ENCODE results near the gene CHRNA4. TPM values are rescaled to one million over a fixed set of nuclear protein-coding genes. Genes with fewer than 3 reads are reported as not detected.

The CHRNA4 gene
- not detected for total RNA-seq

DNA sequence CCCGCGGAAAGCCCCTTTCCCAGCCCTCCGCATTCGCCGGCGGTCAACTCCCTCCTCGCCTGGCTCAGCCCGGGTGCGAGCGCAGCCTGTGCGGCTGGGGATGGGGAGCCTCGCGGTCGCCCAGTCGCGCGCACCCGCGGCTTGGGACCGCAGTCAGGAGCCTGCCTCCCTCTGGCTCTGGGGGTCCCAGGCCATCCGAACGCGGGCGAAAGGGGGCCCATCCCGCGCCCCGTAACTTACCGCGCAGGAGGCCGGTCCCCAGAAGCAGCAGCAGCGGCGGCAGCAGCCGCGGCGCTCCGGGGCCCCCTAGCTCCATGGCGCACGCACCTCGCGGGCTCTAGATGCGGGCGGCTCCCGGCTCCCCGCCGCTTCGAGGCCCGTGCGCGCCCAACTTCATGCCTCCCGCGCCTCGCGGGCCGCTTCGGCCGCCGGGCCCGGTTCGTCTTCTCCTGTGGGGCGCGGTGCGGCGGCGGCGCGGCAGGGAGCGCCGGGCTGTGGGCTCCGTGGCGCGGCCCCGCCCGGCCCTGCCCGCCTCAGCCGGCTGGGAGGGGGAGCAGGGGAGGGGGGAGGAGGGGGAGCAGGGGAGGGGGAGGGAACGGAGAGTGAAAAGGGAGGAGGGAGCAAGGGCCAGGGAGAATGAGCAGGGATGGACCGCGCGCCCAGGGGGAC is at the start of gene CHRNA4:
TSS of gene CHRNA4 (minus strand) at position 500 of the 669 bp plus-strand sequence. CDS start at position 316, 184 bp downstream.
- no peaks in the 10 kb centered on the region for H3K36me3 Mint-ChIP-seq
- H3K27me3 Mint-ChIP-seq, result peaks cover 43% of the 10 kb centered on the region
- no peak within 1 kb of the TSS for H3K27ac Mint-ChIP-seq
- no peaks in the 10 kb centered on the region for H3K9me3 Mint-ChIP-seq
- H3K4me3 Mint-ChIP-seq, result no peak within 1 kb of the TSS
- no peak for DNase-seq
- no peaks in the 10 kb centered on the region for H3K4me1 Mint-ChIP-seq

DNA sequence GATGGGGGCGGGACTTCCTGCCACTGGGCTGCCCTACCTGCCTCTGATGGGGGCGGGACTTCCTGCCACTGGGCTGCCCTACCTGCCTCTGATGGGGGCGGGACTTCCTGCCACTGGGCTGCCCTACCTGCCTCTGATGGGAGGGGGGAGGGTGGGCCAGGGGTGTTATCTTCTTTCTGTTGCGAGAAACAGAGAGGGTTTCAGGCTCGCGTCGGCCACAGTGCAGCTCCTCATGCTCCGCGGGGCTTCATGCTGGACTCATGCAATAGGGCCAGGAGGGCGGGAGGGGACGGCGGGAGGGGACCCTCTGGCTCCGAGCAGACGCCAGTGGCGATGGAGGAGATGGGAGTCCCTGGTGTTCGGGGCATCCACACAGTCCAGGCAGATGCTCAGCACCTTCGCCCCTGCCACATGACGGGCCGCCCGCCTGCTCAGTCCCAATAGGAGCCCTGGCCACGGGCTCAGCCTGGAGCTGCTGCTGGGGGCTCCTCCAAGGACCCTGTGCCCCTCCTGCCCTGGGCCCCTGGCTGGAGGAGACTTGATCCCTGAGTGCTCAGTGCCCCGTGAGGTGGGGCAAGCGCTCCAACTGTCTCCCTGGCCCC is 48.8 kb upstream of the CHRNA4 start:
- Mint-ChIP-seq H3K27me3 (peaks cover 4% of the 10 kb centered on the region), H3K27ac (no peak overlapping the region), H3K4me1 (no peaks in the 10 kb centered on the region), H3K4me3 (no peak overlapping the region), H3K36me3 (no peaks in the 10 kb centered on the region), H3K9me3 (no peaks in the 10 kb centered on the region)
- no peak for DNase-seq

DNA sequence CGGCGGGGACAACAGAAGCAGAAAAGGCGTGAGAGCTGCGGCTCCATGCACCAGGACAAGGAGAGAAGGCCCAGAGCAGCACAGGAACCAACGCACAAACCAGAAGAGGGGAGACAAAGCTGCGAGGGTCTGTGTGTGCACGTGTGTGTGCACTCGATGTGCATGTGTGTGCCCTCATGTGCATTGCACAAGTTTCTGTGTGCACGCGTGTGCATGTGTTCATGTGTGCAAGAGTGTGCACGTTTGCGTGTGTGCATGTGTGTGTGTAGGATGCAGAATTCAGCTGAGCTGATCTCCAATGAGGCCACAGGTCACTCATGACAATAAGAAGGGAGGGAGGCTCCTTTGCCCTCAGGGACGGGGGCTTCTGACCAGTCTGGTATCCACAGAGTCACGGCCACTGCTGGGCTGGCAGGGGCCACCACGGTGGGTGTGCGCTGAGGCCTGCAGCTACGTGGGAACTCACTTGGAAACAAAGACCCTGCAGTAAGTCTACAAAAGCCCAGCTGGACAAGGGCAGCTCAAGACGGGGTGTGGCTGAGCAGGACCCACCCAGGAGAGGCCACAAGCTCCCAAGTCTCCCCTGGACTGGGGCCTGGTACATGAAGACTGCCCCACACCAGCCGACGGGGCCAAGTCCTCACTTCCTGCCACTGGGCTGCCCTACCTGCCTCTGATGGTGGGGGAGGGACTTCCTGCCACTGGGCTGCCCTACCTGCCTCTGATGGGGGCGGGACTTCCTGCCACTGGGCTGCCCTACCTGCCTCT is 48.1 kb upstream of the CHRNA4 start:
- no peaks in the 10 kb centered on the region for H3K36me3 Mint-ChIP-seq
- H3K27ac Mint-ChIP-seq, result no peak overlapping the region
- H3K9me3 Mint-ChIP-seq, result no peaks in the 10 kb centered on the region
- no peak for DNase-seq
- no peaks in the 10 kb centered on the region for H3K4me1 Mint-ChIP-seq
- no peak overlapping the region for H3K4me3 Mint-ChIP-seq
- peaks cover under 1% of the 10 kb centered on the region for H3K27me3 Mint-ChIP-seq

DNA sequence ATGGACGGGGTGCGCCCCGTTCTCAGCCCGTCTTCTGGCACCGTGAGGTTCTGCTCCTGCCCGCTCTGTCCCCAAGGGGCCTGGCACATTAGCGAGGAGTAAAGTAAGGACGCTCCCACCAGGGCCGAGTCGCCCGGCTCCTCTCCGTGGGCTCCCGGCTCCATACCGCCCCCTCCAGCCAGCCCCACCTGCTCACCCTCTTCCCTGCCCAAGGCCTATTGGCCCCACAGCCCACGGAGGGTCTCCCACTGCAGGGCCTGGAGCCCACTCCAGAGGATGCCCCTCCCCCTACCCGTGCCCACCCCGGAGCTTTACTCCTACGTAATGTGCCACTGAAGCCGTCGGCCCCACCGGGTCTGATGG is 47.5 kb upstream of the CHRNA4 start:
- Mint-ChIP-seq H3K4me1 (no peaks in the 10 kb centered on the region), H3K36me3 (no peaks in the 10 kb centered on the region), H3K27ac (no peak overlapping the region), H3K9me3 (no peaks in the 10 kb centered on the region), H3K4me3 (no peak overlapping the region), H3K27me3 (no peaks in the 10 kb centered on the region)
- DNase-seq, result no peak

DNA sequence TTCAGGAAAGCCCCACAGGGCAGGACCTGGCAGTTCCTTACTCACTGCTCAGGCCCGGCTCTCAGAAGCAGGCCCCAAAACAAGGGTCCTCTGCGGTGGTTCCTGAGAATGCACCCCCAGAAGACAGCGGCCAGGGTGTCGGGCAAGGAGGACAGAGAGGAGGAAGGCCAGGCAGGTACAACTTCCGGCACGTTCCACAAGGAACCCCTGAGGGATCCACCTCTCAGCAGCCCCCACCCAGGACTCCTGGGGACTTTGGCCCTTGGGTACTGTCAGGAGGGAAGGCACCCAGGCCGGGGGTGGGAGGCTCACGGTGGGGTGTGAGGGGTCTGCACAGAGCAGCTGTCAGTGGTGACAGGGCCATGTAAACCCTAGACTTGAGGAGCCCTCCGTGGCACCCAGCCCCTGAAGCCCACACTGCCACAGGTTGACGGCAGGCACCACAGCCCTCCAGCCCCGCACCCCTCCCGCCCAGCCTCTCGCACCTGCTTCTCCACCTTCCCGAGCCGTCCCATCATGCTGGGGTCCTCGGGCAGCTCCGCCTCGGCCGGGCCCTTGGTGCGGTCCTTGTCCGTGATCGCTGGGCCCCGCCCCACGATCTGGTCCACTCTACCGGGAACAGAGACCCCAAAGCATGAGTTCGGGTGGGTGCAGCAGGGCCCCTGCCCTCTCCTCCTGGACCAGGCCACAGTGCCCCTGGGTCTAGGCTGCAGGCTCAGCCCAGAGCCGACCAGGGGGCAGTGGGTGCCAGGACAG is 47.0 kb upstream of the CHRNA4 start:
- Mint-ChIP-seq H3K27ac (no peak overlapping the region), H3K4me3 (no peak overlapping the region), H3K9me3 (no peaks in the 10 kb centered on the region)

DNA sequence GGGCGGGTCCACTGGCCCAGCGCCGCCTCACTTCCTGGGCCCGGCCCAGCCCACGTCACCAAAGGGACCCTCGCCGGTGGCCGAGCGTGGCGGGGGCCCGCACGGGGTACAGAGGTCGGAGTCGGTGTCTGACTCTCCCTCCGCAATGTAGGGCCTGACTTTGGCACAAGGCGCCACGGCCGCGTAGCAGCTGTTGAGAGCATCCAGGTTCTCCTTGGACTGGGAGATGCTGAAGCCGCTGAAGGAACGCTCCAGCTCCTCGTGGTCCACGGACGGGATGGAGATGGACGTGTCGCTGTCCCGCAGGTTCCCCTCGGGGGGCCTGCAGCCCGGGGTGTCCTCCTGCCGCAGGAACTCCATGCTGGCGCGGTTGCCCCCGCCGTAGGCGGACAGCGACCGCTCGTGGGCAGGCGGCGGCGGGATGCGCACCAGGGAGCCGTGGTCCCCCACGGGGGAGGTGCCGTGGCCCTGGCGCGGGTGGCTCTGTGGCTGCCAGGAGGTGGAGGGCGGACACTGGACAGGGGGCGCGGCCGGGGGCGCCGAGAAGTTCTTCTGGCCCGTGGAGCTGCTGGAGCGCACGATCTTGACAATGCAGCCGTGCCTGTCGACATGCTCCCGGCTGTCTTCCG is 45.6 kb upstream of the CHRNA4 start:
- Mint-ChIP-seq H3K4me3 (no peak overlapping the region), H3K4me1 (no peaks in the 10 kb centered on the region), H3K36me3 (no peaks in the 10 kb centered on the region), H3K27me3 (no peaks in the 10 kb centered on the region), H3K27ac (no peak overlapping the region), H3K9me3 (no peaks in the 10 kb centered on the region)
- DNase-seq, result no peak

More for the DNA sequence above, 47.0 kb upstream of the CHRNA4 start:
- Mint-ChIP-seq H3K36me3 (no peaks in the 10 kb centered on the region), H3K27me3 (no peaks in the 10 kb centered on the region), H3K4me1 (no peaks in the 10 kb centered on the region)
- no peak for DNase-seq

DNA sequence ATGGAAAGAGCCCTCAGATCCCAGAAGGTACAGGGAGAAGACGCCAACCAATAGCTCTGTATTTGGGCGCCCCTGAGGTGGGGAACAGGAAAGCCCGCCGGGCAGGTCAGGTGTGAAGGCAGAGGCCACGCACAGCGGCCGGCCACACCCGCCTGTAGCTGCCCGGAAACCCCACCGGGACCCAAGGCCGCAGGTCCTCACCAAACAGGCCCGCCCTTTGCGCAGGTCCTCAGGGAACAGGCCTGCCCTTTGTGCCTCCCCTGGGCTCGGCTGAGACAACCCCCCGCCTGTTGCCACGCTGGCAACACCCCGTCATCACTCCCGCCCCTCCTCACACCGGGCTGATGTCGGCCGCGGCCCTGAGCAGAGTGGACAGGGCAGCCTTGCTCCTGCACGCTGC is 44.9 kb upstream of the CHRNA4 start:
- Mint-ChIP-seq H3K4me3 (no peak overlapping the region), H3K27me3 (no peaks in the 10 kb centered on the region), H3K4me1 (no peaks in the 10 kb centered on the region), H3K36me3 (no peaks in the 10 kb centered on the region), H3K27ac (no peak overlapping the region), H3K9me3 (no peaks in the 10 kb centered on the region)
- no peak for DNase-seq

DNA sequence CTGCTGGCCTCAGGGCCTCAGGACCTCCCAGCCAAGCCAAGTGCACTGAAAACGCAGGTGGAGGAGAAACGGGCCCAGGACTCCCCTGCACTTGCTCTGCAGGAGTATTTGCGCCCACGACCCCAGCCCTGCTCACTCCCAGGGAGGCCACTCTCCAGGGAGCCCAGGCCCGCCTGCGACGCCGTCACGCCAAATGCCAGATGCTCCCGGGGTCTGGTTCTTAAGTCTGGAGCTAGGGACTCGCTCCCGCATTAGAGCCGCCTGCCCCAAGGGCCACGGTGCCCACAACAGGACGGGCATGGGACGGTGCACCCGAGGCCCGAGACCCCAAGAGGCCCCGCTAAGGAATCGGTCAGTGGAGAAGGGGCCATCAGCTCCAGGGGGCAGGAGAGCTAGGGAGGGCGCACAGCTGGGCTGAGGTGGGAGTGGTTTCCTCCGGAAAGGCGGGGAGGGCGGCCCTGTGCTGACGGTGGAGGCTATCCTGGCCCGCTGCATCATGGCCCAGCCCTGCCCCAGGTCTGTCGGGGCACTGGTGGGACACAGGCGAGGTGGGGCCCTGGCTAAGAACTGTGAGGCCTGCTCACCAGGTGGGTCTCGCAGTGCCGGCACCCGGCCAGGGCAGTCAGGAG is 44.1 kb upstream of the CHRNA4 start:
- H3K36me3 Mint-ChIP-seq, result no peaks in the 10 kb centered on the region
- no peak overlapping the region for H3K4me3 Mint-ChIP-seq
- H3K27me3 Mint-ChIP-seq, result no peaks in the 10 kb centered on the region
- no peaks in the 10 kb centered on the region for H3K4me1 Mint-ChIP-seq
- H3K9me3 Mint-ChIP-seq, result no peaks in the 10 kb centered on the region
- no peak overlapping the region for H3K27ac Mint-ChIP-seq
- DNase-seq, result no peak

DNA sequence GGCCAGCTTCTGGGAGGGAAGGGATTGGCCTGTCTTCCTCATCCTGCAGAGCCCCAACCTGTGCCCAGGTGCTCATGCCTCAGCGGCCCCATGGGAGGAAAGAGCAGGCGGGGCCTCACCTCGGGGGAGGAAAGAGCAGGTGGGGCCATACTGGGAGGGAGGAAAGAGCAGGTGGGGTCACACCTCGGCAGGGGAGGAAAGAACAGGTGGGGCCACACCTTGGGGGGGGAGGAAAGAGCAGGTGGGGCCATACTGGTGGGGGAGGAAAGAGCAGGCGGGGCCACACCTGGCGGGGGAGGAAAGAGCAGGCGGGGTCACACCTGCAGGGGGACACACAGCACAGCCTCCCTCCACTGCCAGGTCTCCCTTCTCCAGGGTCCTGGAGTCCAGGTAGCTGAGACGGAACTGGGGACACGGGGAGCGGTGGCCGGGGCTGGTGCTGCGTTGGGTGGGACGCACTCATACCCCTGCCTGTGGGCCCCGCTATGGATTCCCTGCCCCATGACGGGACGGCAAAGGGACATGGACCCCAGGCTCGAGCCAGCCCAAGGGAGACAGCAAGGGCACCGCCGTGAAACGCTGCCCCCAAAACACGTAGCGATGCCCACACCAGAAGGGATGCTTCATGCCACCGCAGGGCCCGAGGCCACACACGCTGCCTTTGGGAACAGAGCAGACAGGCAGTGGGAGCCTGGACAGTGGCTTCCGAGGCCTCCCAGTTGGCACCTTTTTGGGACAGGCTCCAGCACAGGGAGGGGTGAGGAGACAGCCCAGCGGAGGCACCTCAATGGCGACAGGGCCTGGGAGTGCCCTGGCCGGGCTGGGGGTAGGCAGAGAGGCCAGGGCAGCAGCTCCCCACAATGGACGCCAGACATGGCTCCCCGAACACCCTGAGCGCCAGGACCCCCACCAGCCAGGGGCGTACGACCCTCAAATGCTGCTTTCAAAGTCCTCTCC is 43.3 kb upstream of the CHRNA4 start:
- Mint-ChIP-seq H3K4me3 (no peak overlapping the region), H3K9me3 (no peaks in the 10 kb centered on the region), H3K36me3 (no peaks in the 10 kb centered on the region), H3K27me3 (no peaks in the 10 kb centered on the region), H3K4me1 (no peaks in the 10 kb centered on the region), H3K27ac (no peak overlapping the region)
- DNase-seq, result no peak

DNA sequence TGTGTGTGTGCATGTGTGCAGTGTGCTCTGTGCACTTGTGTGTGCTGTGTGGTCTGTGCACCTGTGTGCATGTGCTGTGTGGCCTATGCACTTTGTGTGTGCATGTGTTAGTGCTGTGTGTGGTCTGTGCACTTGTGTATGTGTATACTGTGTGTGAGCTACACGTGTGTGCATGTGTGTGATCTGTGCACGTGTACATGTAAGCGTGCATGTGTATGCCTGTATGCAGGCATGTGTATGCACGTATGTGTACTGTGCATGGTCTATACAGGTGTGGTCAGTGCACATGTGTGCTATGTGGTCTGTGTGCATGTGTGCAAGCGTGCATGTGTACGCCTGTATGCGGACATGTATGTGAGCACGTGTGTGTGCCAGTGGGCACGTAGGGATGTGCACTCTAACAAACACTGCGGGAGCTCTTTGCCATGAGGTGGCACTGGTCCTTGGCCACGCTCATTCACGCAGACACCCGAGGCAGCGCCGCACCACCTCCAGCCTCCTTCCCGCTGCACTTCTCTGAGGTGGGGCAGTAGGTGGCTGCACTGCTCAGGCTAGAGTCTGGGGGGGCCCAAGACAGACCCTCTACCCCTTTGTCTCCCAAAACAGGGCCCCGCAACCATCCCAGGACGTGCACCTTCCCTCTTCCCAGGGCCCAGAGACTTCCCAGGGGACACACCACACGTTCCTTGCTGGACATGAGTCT is 42.4 kb upstream of the CHRNA4 start:
- Mint-ChIP-seq H3K4me3 (no peak overlapping the region), H3K4me1 (no peaks in the 10 kb centered on the region), H3K27me3 (no peaks in the 10 kb centered on the region), H3K27ac (no peak overlapping the region), H3K9me3 (no peaks in the 10 kb centered on the region), H3K36me3 (no peaks in the 10 kb centered on the region)
- no peak for DNase-seq

DNA sequence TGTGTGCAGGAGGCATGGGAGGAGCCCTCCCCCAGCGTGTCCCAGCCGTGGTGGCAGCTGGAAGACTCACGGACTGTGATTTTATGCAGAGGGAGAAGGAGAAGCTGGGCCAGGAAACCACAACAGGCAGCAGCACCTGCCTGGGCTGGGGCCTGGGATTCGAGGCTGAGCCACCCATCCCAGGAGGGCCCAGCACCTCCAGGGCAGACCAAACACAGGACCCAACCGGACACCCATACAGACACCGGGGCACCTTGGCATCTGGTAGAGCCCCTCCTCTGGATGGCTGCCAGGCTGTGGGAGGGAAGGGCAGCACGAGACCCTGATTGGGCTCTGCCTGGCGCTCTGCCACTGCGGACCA is 41.7 kb upstream of the CHRNA4 start:
- no peaks in the 10 kb centered on the region for H3K9me3 Mint-ChIP-seq
- no peak overlapping the region for H3K27ac Mint-ChIP-seq
- no peak for DNase-seq
- H3K36me3 Mint-ChIP-seq, result no peaks in the 10 kb centered on the region
- no peaks in the 10 kb centered on the region for H3K4me1 Mint-ChIP-seq
- H3K4me3 Mint-ChIP-seq, result no peak overlapping the region
- no peaks in the 10 kb centered on the region for H3K27me3 Mint-ChIP-seq

DNA sequence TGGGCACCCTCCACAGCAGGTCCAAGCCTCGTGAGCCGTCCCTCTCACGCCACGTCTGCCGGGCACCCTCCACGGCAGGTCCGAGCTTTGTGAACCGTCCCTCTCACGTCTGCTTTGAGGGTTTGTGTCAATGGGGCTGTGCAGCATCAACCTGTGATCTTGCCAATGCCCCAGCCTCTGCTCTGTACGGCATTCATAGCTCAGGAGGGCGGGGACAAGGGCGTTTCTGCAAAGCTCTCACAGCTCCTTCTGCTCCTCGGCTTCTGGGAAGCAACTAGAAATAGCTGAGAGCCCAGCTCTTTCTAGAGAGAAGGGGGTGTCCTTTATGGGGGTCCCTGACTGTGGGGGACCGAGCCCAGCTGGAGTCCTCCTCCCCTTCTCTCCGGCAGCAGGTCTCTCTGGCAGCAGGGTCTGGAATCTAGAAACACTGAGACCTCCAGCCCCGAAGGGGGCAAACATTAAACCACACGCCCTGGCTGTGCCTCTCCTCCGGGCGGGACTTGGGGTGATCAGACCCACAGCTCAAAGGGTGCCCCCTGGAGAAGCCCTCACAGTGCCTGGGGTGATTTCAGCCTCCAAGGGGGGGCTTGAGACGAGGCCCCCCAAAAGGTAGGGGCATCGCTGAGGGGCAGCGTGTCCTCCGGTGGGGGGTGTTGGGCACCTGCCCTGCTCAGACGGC is 41.2 kb upstream of the CHRNA4 start:
- no peak overlapping the region for H3K4me3 Mint-ChIP-seq
- H3K36me3 Mint-ChIP-seq, result no peaks in the 10 kb centered on the region
- no peak for DNase-seq
- no peaks in the 10 kb centered on the region for H3K4me1 Mint-ChIP-seq
- no peaks in the 10 kb centered on the region for H3K27me3 Mint-ChIP-seq
- no peak overlapping the region for H3K27ac Mint-ChIP-seq
- H3K9me3 Mint-ChIP-seq, result no peaks in the 10 kb centered on the region
